ENCODE measurements around the gene MAP3K19.

MAP3K19 gene

DNA sequence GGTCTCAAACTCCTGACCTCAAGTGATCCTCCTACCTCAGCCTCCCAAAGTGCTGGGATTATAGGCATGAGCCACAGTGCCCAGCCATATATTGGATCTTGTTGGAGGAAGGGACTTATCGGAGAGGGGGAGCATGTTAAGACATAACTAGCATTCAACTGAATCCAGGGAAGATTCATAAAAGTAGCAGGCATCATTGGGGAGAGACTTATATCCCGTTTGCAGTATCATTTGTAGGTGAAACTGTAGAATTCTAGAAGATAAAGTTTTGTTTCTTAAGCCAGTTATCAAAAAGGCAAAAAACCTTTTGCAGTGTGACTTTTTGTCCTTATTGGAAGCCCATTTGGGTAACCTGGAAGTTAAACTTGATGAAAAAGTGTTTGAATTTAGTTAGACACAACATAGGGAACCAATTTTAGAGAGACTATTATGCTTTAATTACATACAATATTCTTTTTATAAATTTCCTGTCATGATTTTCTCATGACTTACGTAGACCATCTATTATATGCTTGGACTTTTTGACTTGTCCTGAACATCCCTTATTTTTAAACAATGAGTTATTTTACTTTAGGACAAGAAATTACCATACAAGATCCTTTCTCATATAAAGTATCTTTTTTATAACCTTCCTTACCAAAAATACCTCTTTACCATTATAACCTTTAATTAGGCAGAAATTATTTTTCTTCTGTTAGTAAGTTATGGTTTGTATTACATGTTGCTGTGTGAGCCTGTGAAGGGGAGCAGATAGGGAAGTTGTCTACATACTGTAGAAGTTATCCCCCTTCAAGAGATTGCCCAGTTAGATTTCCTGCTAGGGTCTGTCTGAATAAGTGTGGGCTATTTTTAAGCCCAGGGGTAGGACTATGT, 25.1 kb upstream of the MAP3K19 start:
- POLR2A ChIA-PET = no interaction called here
- CTCF ChIA-PET = no interaction called here
- TF ChIP-seq BHLHE40 (IDR thresholded peaks at IDR 0.05; ENCODE audit: borderline replicate concordance) (no peak), L3MBTL2 (conservative IDR thresholded peaks at IDR 0.05) (no peak), SP1 (IDR thresholded peaks at IDR 0.05) (no peak), ELF4 (IDR thresholded peaks at IDR 0.05) (no peak), FOXA1 (IDR thresholded peaks at IDR 0.05) (no peak), FOXM1 (IDR thresholded peaks at IDR 0.05; ENCODE audit: borderline replicate concordance) (no peak)
- TF ChIP-seq, protein P1, sequence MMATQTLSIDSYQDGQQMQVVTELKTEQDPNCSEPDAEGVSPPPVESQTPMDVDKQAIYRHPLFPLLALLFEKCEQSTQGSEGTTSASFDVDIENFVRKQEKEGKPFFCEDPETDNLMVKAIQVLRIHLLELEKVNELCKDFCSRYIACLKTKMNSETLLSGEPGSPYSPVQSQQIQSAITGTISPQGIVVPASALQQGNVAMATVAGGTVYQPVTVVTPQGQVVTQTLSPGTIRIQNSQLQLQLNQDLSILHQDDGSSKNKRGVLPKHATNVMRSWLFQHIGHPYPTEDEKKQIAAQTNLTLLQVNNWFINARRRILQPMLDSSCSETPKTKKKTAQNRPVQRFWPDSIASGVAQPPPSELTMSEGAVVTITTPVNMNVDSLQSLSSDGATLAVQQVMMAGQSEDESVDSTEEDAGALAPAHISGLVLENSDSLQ (IDR thresholded peaks at IDR 0.05) = no peak
- DNase-seq (ENCODE audit: extremely low spot score) = no peak

DNA sequence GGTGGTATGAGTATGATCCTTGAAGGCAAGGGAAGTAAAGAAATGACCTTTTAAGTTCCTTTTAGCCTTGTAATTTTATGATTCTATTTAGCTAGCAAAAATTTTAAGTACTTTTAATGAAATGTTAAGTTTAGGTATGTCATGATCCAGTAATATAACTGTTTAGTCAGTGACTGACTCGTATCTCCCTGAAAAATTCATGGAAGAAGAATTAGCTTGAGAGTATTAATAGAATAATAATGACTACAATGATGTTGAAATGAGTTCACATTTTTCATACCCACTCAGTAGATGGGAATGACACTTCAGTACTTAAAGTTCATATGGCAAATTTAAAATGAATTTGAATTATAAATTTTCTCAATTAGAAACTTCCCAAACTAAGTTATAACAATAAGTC, 19.5 kb upstream of the MAP3K19 start:
- no peak for DNase-seq (ENCODE audit: extremely low spot score)
- POLR2A ChIA-PET = no interaction called here
- TF ChIP-seq TARDBP (IDR thresholded peaks at IDR 0.05) (no peak), L3MBTL2 (conservative IDR thresholded peaks at IDR 0.05) (no peak), BHLHE40 (IDR thresholded peaks at IDR 0.05; ENCODE audit: borderline replicate concordance) (no peak), FOXK2 (IDR thresholded peaks at IDR 0.05) (no peak), NFRKB (IDR thresholded peaks at IDR 0.05) (no peak), ZNF384 (IDR thresholded peaks at IDR 0.05) (no peak), SP1 (IDR thresholded peaks at IDR 0.05) (no peak), FOXA1 (IDR thresholded peaks at IDR 0.05) (no peak), ELF4 (IDR thresholded peaks at IDR 0.05) (no peak)
- TF ChIP-seq, protein P1 (IDR thresholded peaks at IDR 0.05) = no peak
- CTCF ChIA-PET = no interaction called here

DNA sequence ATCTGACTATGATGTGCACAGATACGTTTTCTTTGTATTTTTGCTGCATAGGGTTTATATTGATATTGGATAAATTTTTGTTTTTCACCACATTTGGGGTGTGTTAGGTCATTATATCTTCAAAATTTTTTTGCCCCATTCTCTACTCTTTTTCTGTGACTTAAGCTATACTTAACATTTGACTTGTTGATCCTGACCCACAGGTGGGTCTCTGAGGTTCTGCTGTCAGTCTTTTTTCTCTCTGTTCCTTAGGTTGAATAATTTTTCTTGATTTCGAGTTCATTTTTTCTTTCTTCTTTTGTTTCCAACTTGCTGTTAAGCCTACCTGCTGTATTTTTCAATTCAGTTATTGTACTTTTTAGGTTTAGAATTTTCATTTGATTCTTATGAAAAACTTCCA, 16.9 kb upstream of the MAP3K19 start:
- DNase-seq (ENCODE audit: extremely low spot score) = no peak
- ChIA-PET CTCF (interaction anchor here (1.2 kb wide), 1 partner anchor 12 kb away, joined by 3 read pairs; the partner anchor contains the start of gene RAB3GAP1), POLR2A (interaction anchor here (1.4 kb wide), 1 partner anchor 12 kb away, joined by 5 read pairs; the partner anchor contains the start of gene RAB3GAP1)
- TF ChIP-seq FOXM1 (IDR thresholded peaks at IDR 0.05; ENCODE audit: borderline replicate concordance) (no peak), NFRKB (IDR thresholded peaks at IDR 0.05) (no peak), ELF4 (IDR thresholded peaks at IDR 0.05) (no peak), L3MBTL2 (conservative IDR thresholded peaks at IDR 0.05) (no peak), SUZ12 (IDR thresholded peaks at IDR 0.05) (no peak), FOXA1 (IDR thresholded peaks at IDR 0.05) (no peak), TARDBP (IDR thresholded peaks at IDR 0.05) (no peak)

DNA sequence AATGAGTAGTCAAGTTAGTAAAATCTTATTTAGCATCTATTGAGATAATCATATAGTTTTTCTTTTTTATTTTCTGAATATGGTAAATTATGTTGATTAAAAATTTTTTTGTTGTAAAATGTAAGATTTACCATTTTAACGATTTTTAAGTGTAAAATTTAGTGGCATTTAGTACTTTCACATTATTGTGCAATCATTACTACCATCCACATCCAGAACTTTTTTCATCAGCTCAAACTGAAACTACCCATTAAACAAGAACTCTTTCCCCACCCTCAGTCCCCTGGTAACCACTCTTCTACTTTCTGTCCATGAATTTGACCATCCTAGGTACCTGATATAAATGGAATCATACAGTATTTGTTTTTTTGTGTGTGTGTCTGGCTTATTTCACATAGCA, 16.0 kb upstream of the MAP3K19 start:
- ChIA-PET POLR2A (no interaction called here), CTCF (no interaction called here)
- DNase-seq (ENCODE audit: extremely low spot score) = no peak
- no peak for TF ChIP-seq BHLHE40 (IDR thresholded peaks at IDR 0.05; ENCODE audit: borderline replicate concordance)
- TF ChIP-seq, protein P1 (IDR thresholded peaks at IDR 0.05) = no peak
- TF ChIP-seq ZNF384 (IDR thresholded peaks at IDR 0.05) = no peak
- TF ChIP-seq HDGF (IDR thresholded peaks at IDR 0.05; ENCODE audit: borderline replicate concordance) = no peak
- TF ChIP-seq SP1 (IDR thresholded peaks at IDR 0.05) = no peak
- no peak for TF ChIP-seq NFRKB (IDR thresholded peaks at IDR 0.05)
- TF ChIP-seq FOXK2 (IDR thresholded peaks at IDR 0.05) = no peak
- TF ChIP-seq FOXM1 (IDR thresholded peaks at IDR 0.05; ENCODE audit: borderline replicate concordance) = no peak
- no peak for TF ChIP-seq CTBP1 (IDR thresholded peaks at IDR 0.05; ENCODE audit: borderline replicate concordance)
- TF ChIP-seq ARNT (IDR thresholded peaks at IDR 0.05) = no peak
- TF ChIP-seq ELF4 (IDR thresholded peaks at IDR 0.05) = no peak
- TF ChIP-seq LEF1 (IDR thresholded peaks at IDR 0.05; ENCODE audit: borderline replicate concordance) = no peak
- TF ChIP-seq SUZ12 (IDR thresholded peaks at IDR 0.05) = no peak
- TF ChIP-seq FOXA1 (IDR thresholded peaks at IDR 0.05) = no peak

DNA sequence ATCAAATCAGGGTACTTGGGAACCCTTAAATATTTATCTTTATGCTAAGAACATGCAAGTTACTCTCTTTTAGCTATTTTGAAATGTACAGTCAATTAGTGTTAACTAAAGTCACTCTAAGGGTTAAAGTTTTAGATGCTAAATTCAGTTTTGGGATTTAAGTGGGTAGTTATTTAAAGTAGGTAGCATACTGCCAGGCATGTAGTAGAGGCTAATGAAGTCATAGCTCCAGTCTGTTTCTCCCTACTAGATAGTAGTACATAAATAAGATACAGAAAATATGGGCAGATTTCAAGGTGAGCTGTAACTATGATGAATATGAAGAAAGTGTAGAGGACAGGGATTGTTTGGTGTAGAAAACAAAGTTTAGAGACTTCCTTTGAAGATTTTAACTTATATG, 12.3 kb upstream of the MAP3K19 start:
- no peak for DNase-seq (ENCODE audit: extremely low spot score)
- TF ChIP-seq FOXM1 (IDR thresholded peaks at IDR 0.05; ENCODE audit: borderline replicate concordance) (no peak), FOXA1 (IDR thresholded peaks at IDR 0.05) (no peak), ZNF384 (IDR thresholded peaks at IDR 0.05) (no peak), FOXK2 (IDR thresholded peaks at IDR 0.05) (no peak), ELF4 (IDR thresholded peaks at IDR 0.05) (no peak)
- ChIA-PET CTCF (no interaction called here), POLR2A (no interaction called here)

DNA sequence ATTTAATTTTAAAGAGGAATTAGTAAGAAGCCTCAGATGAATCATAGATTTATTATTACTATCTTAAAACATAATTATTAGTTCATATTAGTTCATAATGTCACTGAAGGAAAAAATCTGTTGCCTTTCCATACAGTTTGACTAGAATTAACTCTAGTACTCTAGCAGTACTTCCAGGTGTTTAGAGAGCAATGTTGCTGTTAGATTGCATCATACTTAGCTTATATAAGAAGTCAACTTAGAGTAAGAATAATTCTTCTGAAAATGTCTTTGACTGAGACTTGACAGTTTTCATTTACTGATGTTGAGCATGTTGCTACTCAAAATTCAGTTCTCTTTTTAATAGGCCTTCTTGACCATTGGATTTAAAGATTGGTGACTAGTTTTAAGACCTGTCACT, 9.5 kb upstream of the MAP3K19 start:
- POLR2A ChIA-PET = no interaction called here
- TF ChIP-seq L3MBTL2 (conservative IDR thresholded peaks at IDR 0.05) = no peak
- TF ChIP-seq LEF1 (IDR thresholded peaks at IDR 0.05; ENCODE audit: borderline replicate concordance) = no peak
- TF ChIP-seq NFRKB (IDR thresholded peaks at IDR 0.05) = no peak
- TF ChIP-seq HDGF (IDR thresholded peaks at IDR 0.05; ENCODE audit: borderline replicate concordance) = no peak
- TF ChIP-seq SUZ12 (IDR thresholded peaks at IDR 0.05) = no peak
- no peak for TF ChIP-seq ELF4 (IDR thresholded peaks at IDR 0.05)
- no peak for TF ChIP-seq FOXM1 (IDR thresholded peaks at IDR 0.05; ENCODE audit: borderline replicate concordance)
- TF ChIP-seq FOXK2 (IDR thresholded peaks at IDR 0.05) = no peak
- no peak for TF ChIP-seq SP1 (IDR thresholded peaks at IDR 0.05)
- TF ChIP-seq, protein P1 (IDR thresholded peaks at IDR 0.05) = no peak
- no peak for TF ChIP-seq BHLHE40 (IDR thresholded peaks at IDR 0.05; ENCODE audit: borderline replicate concordance)
- no peak for TF ChIP-seq TARDBP (IDR thresholded peaks at IDR 0.05)
- no peak for TF ChIP-seq CTBP1 (IDR thresholded peaks at IDR 0.05; ENCODE audit: borderline replicate concordance)
- TF ChIP-seq ARNT (IDR thresholded peaks at IDR 0.05) = no peak
- TF ChIP-seq FOXA1 (IDR thresholded peaks at IDR 0.05) = no peak
- CTCF ChIA-PET = no interaction called here
- DNase-seq (ENCODE audit: extremely low spot score) = no peak
